GM18505 (cell line): ENCODE data around the gene BCO2.

ENCODE experiments used
- ATAC-seq: cut with Tn5 transposase; IDR thresholded peaks from one replicate; pipeline ENCODE4 v1.9.1; 2021; ENCODE audit not compliant: unreplicated experiment
- POLR2A ChIP-seq: IDR thresholded peaks from 4 replicates; pipeline ENCODE4 v1.6.1; 2011; ENCODE audit warnings: borderline replicate concordance; ENCODE audit not compliant: insufficient read depth, insufficient read length; ENCODE audit errors: extremely low read depth

Gene BCO2

DNA sequence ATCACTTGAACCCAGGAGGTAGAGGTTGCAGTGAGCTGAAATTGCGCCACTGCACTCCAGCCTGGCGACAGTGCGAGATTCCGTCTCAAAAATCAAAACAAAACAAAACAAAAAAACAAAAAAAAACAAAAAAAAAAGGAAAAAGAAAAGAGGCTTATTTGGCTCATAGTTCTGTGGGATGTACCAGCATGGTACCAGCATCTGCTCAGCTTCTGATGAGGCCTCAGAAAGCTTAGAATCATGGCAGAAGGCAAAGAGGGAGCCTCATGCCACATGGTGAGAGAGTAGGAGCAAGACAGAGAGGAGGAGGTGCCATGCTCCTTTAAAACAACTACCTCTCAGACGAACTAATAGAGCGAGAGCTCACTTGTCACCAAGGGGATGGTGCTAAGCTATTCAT, 40.3 kb downstream of the BCO2 start:
- no peak for TF ChIP-seq POLR2A

DNA sequence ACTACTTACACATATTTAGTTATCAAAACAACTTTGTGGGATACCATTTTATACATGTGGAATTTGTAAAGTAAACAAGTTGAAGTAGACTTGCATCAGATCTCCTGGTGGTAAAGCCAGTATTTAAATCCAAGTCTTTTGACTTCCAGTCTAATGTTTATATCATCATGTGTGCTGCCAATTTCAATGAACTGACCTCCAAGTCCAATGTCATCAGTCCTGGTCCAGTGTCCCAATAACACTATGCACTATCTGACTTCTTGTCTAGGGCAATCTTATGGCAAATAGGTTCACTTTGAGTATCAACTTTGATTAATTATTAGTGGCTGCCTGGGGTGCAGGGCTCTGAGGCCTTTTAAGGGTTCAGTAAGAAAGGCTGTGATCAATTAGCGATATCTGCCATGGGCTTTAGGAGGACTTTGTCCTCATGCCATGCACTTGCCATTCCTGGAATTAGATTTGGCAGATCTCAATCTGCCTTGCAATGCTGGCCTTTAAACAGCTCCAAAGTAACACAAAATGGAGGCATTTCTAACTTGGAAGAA, 41.3 kb downstream of the BCO2 start:
- TF ChIP-seq POLR2A: no peak
- ATAC-seq: no peak

More for the DNA sequence above, 40.3 kb downstream of the BCO2 start:
- ATAC-seq: no peak

DNA sequence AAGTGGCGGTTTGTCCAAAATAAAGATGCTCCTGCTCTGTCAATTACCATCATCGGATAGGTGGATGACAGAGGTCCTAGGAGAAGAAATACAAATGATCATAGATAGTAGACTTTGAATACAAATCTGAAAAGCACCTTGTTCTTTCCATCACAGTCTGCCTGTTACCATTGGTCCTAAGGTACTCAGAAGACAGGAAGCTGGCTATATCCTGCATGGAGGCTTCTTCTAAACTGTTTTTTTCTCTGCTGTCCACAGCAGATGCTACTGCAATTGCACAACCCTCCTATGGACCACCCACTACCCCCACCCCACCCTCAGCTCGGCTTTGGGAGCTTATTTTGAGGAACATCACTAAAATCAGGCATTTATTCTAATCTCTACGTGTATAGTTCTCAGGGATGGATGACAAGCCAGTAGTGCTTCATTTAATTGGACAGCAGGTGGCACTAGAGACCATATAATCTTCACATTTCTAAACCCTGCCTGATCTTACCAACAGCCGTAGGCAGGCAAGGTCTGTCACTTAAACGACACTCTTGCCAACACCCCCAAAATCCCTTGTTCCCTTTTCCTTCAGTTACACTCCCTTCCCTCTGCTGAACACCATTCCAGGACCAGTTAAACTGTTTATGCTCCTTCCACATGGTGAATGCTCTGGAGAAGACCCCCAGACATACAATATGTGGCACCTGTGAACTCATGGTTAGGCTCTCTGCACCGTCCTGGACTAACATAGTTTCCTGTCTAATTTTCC, 44.3 kb downstream of the BCO2 start:
- TF ChIP-seq POLR2A: no peak
- ATAC-seq: peak; percentile 95

DNA sequence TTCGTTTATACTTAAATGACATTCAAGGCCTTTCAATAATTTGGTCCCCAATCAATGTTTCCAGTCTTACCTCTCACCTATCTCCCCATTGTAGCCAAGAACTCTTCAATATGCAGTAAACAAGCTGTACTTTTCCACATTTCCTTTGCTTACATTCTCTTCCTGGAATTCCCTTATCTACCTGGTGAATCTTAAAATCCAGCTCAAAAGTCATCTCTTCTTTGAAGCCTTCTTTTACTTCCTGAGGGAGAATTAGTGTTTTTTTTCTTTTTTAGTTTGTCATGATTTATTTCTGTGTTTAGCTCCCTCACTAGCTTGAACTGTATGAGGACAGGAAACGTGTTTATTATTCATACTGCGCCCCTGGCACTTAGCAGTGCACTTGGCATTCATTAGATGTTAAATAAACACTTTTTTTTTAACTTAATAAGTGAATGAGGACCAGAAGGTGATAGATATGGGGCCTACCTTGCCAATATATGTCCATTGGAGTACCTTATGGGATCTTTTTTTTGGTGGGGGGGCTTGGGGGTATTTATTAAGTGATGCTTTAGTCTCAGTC, 46.0 kb downstream of the BCO2 start:
- no peak for TF ChIP-seq POLR2A
- no peak for ATAC-seq

DNA sequence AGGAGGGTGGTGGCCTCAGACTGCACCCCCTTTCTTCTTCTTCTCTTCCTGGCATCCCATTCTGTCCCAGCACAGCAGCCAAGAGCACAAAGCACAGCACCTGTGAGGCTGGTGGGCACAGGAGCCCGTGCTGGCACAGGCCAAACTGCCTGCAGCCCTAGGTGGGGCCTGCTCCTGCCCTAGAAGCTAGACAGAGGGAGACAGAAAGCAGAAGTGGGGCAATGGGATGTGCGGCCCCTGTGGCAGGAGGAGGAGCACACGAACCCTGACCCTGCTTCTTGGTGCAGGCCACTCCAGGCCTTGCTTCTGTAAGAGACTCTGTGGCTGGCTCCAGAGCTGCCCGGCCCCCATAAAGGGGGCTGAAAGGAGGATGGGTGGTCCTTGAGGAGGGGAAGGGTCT, 47.0 kb downstream of the BCO2 start:
- TF ChIP-seq POLR2A: no peak
- ATAC-seq: no peak

DNA sequence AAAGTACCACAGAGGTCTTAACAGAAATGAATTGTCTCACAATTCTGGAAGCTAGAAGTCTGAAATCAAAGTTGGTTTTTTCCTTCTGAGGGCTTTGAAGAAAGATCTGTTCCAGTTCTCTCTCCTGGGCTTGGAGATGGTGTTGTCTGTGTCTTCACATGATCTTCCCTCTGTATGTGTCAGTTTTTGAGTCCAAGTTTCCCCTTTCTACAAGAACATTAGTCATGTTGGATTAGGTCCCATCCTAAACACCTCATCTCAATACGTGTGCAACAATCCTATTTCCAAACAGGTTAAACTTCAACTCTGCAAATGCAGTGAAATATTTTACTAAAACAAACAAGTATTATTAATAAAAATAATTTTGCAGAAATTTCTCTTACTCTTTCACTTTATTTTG, 47.8 kb downstream of the BCO2 start:
- no peak for ATAC-seq
- TF ChIP-seq POLR2A: no peak

DNA sequence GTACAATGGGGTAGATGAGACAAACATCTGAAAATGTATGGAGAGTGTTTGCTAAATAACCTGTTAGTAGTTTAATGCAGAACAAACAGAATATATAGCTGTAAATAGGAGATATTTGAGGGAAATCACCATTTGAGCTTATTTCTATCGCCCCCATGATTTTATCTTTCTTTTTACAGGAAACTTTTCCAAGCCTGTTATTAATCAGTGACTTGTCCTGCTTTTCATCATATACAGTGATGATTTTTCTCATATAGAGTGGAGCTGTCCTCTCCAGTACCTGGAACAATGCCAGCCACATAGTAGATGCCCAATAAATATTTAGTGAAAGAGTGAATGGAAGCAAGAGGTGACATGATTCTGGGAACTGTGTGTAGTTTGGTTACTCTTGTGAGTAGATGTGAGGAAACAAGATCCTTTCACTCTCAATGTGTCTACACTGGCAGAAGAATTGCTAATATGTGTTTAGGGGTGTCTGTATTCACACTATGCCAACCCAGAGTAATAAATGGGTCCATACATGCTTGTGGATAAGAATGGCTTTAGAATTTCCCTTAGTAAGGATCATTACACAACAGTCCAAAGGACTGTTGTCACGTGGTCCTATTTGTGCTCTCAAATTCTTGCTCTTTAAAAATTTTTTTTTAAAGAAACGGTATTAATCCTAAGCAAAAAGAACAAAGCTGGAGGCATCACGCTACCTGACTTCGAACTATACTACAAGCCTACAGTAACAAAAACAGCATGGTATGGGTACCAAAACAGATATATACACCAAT, 48.6 kb downstream of the BCO2 start:
- ATAC-seq: no peak
- no peak for TF ChIP-seq POLR2A

DNA sequence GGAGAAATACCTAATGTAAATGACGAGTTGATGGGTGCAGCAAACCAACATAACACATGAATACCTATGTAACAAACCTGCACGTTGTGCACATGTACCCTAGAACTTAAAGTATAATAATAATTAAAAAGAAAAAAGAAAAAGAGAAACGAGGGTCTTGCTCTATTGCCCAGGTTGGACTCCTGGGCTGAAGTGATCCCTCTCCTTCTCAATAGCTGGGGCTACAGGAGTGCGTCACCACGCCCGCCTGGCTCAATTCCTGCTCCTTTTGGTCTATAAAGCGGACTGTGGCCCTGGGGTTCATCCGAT, 50.4 kb downstream of the BCO2 start:
- no peak for ATAC-seq
- no peak for TF ChIP-seq POLR2A

DNA sequence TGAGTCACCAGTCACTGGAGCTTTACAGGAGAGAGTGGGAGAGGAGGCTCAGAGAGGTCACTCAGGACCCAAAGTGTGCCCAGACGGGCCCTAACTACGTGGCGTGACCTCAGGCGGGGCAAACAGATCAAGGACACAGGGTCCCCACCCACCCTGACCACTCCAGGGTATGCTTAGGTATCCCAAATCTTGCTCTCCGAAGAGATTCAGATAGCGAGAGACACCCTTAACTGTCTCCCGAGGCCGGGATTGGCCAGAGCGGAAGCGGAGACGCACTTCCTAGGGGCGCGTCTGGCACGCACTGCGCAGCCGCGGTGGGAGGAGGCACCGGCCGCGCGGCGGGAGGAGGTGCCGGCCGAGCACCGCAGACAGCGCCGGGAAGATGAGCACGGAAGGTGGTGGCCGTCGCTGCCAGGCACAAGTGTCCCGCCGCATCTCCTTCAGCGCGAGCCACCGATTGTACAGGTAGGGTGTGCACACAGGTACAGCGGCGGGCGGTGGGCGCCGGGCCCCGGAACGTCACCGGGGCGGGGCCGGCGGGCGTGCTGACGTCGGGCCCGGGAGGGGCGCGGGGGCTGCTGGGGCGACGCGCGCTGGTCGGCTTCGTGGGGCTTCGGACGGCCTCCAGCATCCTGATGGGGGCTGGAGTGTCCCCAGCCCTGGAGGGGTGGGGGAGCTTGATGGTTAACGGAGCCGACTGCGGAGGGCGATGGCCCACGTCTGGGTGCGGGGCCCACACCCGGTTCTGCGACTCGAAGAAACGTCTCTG, 50.9 kb downstream of the BCO2 start, which contains the start of gene PTS:
Gene PTS (plus strand): TSS at position 367 of the 769 bp plus-strand sequence. CDS start 16 bp downstream, at position 383.
- TF ChIP-seq POLR2A: peak; percentile 98
- peak; percentile 94 for ATAC-seq

DNA sequence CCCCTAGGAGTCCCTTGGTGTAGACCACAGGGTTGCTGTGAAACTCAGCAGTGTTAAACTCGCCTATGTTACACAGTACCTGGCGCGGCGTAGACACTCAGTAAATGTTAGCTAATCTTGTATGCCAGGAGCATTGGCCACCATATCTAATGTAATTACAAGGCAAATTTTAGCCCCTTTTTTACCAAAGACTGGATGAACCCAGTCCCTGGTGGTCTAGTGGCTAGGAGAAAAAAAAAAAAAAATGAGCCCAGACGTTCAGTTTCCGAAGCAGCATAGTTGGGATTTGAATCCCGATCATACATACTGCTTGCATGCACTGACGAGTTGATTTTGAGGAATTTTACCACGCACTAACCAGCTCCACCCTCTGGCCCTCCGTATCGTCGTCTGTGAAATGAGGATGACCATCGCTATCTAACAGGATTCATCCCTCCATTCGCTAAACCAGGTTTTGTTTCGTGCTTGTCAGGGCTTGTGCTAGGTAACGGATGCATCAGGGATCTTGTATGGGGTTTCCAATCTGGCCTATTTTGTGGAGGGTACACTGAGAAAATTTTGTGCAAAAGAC, 51.6 kb downstream of the BCO2 start:
- TF ChIP-seq POLR2A: no peak
- ATAC-seq: peak; percentile 48

DNA sequence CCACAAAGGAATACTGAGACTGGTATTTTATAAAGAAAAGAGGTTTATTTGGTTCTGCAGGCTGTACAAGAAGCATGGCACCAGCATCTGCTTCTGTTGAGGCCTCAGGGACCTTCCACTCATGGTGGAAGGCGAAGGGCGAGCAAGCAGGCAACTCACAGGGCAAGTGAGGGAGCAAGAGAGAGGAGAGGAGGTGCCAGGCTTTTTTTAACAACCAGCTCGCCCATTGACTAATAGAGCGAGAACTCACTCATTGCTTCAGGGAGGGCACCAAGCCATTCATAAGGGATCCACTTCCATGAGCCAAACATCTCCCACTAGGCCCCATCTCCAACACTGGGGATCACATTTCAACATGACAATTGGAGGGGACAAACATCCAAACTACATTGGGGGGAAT, 52.2 kb downstream of the BCO2 start:
- TF ChIP-seq POLR2A: no peak
- ATAC-seq: no peak

DNA sequence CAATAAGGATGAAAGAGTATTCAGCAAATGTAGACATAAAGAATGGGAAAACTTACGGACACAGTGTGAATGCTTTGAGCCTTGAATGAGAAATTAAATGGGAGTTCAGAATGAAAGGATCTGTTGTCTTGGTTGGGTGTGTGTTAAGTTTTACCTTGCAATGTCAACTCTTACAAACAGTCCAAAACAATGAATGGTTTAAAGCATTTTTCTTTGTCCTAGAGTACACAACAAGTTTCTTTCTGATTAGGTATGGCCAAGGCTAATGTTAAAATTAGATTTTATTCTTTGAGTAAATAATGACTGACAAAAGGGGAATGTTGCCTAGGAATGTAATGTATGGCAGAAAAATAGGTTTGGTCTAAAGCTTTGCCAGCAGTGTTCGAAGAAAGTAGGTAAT, 53.4 kb downstream of the BCO2 start:
- ATAC-seq: no peak
- TF ChIP-seq POLR2A: no peak

DNA sequence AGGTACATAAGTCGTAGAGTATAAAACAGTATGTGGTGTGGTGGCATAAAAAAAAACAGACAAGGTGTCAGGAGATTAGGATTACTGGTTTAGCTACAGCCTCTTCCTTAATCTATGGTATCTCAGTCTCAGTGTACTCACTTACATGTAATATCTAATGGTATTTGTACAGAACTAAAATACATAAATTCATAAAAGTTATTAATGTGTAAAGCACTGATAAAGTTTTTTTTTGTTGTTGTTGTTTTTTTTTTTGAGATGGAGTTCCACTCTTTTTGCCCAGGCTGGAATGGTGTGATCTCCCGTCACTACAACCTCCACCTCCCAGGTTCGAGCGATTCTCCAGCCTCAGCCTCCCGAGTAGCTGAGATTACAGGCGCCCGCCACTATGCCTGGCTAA, 53.8 kb downstream of the BCO2 start:
- ATAC-seq: no peak
- no peak for TF ChIP-seq POLR2A
